Spleen (tissue), 11 donors: ENCODE measurements around the gene MAN1A2. TPM values are rescaled to one million over a fixed set of nuclear protein-coding genes. Genes with fewer than 3 reads are reported as not detected.

Experiments
- DNase-seq: peaks from one replicate; pipeline ENCODE4 v3.0.0-alpha.2; 2020
- H3K27ac ChIP-seq, 8 donors: fragments of 200-600 bp; sonication (generic) in 7 of 8; 1 replicate in 4 of 8; 2 replicates in 4 of 8; pipeline versions ENCODE4 v1.5.0 to v1.8.0; 2016 to 2021; ENCODE audit warnings: inconsistent platforms in 4 of 8, mild to moderate bottlenecking in 4 of 8, moderate library complexity in 1 of 8
- H3K27me3 ChIP-seq, 7 donors: fragments of 200-600 bp; sonication (generic) in 6 of 7; replicated peaks in 1 of 7; 1 replicate in 4 of 7; 2 replicates in 3 of 7; pipeline versions ENCODE4 v1.5.0 to v1.8.0; 2016 to 2021; ENCODE audit warnings: inconsistent platforms in 3 of 7, mild to moderate bottlenecking in 1 of 7
- H3K36me3 ChIP-seq, 6 donors: fragments of 200-600 bp; sonication (generic) in 5 of 6; 1 replicate in 4 of 6; 2 replicates in 2 of 6; pipeline versions ENCODE4 v1.5.0 to v1.8.0; 2016 to 2021; ENCODE audit warnings: inconsistent platforms in 2 of 6
- H3K4me1 ChIP-seq, 6 donors: fragments of 200-600 bp; sonication (generic) in 5 of 6; 1 replicate in 3 of 6; 2 replicates in 3 of 6; pipeline versions ENCODE4 v1.5.0 to v1.8.0; 2016 to 2021; ENCODE audit warnings: inconsistent platforms in 3 of 6
- H3K4me3 ChIP-seq, 8 donors: fragments of 200-600 bp; sonication (generic) in 7 of 8; 1 replicate in 4 of 8; 2 replicates in 4 of 8; pipeline versions ENCODE4 v1.5.0 to v1.8.0; 2016 to 2021; ENCODE audit warnings: inconsistent platforms in 4 of 8, mild to moderate bottlenecking in 4 of 8, moderate library complexity in 2 of 8
- H3K9me3 ChIP-seq, 8 donors: fragments of 200-600 bp; sonication (generic) in 7 of 8; 1 replicate in 4 of 8; 2 replicates in 4 of 8; pipeline versions ENCODE4 v1.5.0 to v1.8.0; 2016 to 2021; ENCODE audit warnings: inconsistent platforms in 4 of 8
- POLR2A ChIP-seq, 3 donors: fragments of 450-650 bp; IDR thresholded peaks; one replicate each; pipeline ENCODE4 v1.5.1; 2017; ENCODE audit warnings: antibody characterized with exemption in 3 of 3, mild to moderate bottlenecking in 1 of 3
- POLR2AphosphoS5 ChIP-seq, 3 donors: sonication (generic); formaldehyde crosslinking; IDR thresholded peaks; one replicate each; pipeline ENCODE4 v1.5.1; 2017; ENCODE audit warnings: antibody characterized with exemption in 3 of 3
- WGBS, 5 donors: extraction: QIAGEN DNeasy Blood & Tissue Kit in 3 of 5; methylation state at CpG; one replicate each; pipeline versions ENCODE4 v1.1.5 to v1.1.7; 2013 to 2018; 5-methylcytosine and 5-hydroxymethylcytosine counted together
- intact Hi-C: fragments of 100-400 bp; cut with DNase I; formaldehyde crosslinking; loops from one replicate; pipeline ENCODE4 v1.15.0; 2023; ENCODE audit warnings: low total_unique reads
- polyA plus RNA-seq, 3 donors: library from polyadenylated mRNA; stranded (reverse); fragments of 200-250 nt; gene quantifications; one replicate each; pipeline ENCODE4 v1.2.1, GENCODE V29; 2013
- total RNA-seq, 7 donors: library from RNA; depleted of rRNA in 3 of 7; stranded (reverse); fragments of >200 nt in 3 of 7; fragmentation: NEBNext Ultra II Directional in 4 of 7; extraction: Animal tissue kit (Norgen Biotek cat#: 25700) in 4 of 7; gene quantifications; one replicate each; pipeline versions ENCODE4 v1.1.0 to v1.2.1, GENCODE V29; 2016 to 2021
- TF ChIP-seq, protein P1 (sequence below), 11 experiments: fragments of 200-600 bp in 7 of 11; fragments of 450-650 bp in 4 of 11; sonication (generic) in 4 of 11; IDR thresholded peaks in 8 of 11; conservative IDR thresholded peaks in 3 of 11; 1 replicate in 7 of 11; 2 replicates in 4 of 11; pipeline versions ENCODE4 v1.4.0 to v1.8.0; 2016 to 2021; ENCODE audit warnings: antibody characterized with exemption in 11 of 11, inconsistent platforms in 4 of 11, mild to moderate bottlenecking in 1 of 11
- donor health status: healthy with polysubstance abuse.
- donor health status: DM: no; HTN: no; CAD: no; lungs with moderate emphysema.
- donor health status: DM: no; HTN: no; CAD: no.
- donor health status: Bipolar disorder and iron deficiency.
- donor health status: healthy.
- donor health status: DM: no; HTN: no; CAD: no.
- donor health status: DM: yes; HTN: yes; CAD: no.

MAN1A2 gene
- total and polyA plus RNA-seq, 10 donors, result 4.1 to 52.4 (median 42.6) TPM

DNA sequence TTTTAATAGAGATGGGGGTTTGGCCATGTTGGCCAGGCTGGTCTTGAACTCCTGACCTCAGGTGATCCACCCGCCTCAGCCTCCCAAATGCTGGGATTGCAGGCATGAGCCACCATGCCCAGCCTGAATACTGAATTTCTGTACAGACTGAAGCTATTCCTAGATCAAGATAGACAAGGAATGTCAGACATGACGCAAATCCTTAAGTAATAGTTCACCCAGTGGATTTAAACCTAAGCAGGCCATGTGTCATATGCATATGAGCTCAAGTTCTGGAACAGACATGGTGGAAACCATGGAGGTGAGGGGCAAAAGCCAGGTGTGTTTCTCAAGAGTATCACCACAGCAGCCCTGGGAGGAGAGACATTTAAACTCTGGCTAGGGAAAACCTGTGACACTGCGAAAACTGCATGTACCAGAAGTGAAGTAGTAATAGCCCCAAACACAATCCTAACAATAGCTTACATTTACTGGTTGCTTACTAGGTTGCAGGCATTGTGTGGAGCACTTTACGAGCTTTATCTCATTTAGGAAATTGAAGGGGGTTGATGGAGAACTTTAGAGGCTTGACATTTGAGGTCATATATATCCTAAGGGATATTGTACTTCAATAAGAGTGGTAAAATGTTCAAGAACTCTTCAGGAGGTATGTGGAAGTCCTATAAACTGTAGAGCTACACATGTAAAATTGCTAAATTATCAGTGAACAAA, 31.7 kb upstream of the MAN1A2 start:
- peaks cover 0 to 3% (median 0%) of the 10 kb centered on the region in 6 donors for H3K4me1 ChIP-seq
- TF ChIP-seq POLR2AphosphoS5 (IDR thresholded peaks at IDR 0.05) (no peak), POLR2A (IDR thresholded peaks at IDR 0.05) (no peak)
- TF ChIP-seq, protein P1, sequence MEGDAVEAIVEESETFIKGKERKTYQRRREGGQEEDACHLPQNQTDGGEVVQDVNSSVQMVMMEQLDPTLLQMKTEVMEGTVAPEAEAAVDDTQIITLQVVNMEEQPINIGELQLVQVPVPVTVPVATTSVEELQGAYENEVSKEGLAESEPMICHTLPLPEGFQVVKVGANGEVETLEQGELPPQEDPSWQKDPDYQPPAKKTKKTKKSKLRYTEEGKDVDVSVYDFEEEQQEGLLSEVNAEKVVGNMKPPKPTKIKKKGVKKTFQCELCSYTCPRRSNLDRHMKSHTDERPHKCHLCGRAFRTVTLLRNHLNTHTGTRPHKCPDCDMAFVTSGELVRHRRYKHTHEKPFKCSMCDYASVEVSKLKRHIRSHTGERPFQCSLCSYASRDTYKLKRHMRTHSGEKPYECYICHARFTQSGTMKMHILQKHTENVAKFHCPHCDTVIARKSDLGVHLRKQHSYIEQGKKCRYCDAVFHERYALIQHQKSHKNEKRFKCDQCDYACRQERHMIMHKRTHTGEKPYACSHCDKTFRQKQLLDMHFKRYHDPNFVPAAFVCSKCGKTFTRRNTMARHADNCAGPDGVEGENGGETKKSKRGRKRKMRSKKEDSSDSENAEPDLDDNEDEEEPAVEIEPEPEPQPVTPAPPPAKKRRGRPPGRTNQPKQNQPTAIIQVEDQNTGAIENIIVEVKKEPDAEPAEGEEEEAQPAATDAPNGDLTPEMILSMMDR (IDR thresholded peaks at IDR 0.05 in 8 of 11, conservative IDR thresholded peaks at IDR 0.05 in 3 of 11), result no peak
- no peak for DNase-seq
- H3K27me3 ChIP-seq, result no peaks in the 10 kb centered on the region
- intact Hi-C loops, result no loop called here
- peaks cover 0 to 5% (median 0%) of the 10 kb centered on the region in 8 donors for H3K9me3 ChIP-seq
- H3K36me3 ChIP-seq, result no peaks in the 10 kb centered on the region
- H3K27ac ChIP-seq, result no peak overlapping the region
- WGBS, 5 donors, result 82 to 95% (median 90%) methylated on average over 4 of the region's 4 CpGs
- H3K4me3 ChIP-seq, result no peak overlapping the region

DNA sequence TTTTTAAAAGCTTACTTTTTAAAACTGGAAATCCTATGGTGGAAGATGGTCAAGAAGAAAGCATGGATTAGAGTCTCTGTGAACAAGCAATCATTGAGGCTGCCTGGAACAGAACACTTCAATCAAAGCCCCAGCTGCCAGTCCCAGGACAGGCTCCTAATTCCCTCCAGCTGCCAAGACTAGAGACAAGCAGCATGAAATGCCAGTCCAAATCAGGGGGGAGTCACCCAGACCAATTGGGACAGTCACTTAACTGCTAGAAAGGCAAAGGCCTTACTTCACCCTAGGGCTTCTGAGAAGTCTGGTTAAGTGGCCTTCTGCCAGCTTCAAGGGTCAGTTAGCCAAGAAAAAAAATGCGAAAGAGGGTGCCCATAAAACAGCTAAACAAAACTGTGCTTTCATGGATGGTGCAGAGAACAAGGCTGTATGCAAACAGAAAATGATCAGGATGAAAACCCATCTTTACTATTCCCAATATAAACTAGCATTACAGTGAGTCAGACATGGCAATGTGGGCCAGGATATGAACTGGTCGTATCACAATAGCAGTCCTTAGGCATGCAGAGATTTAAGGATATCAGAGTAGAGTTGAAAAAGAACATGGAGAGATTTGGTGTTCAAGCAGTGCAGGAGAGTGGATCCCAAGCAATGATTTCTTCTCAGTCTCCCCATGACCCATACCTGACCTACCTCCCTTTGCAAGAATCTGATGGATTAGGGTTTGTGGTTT, 31.0 kb upstream of the MAN1A2 start:
- Histone ChIP-seq H3K36me3 (no peaks in the 10 kb centered on the region), H3K9me3 (peaks cover 0 to 5% (median 0%) of the 10 kb centered on the region in 8 donors), H3K27ac (no peak overlapping the region), H3K4me1 (peaks cover 0 to 3% (median 0%) of the 10 kb centered on the region in 6 donors), H3K4me3 (no peak overlapping the region), H3K27me3 (no peaks in the 10 kb centered on the region)
- intact Hi-C loops, result no loop called here
- DNase-seq, result no peak
- 36 to 43% (median 42%) methylated on average over 2 of the region's 2 CpGs for WGBS, 5 donors
- TF ChIP-seq POLR2AphosphoS5 (IDR thresholded peaks at IDR 0.05), result no peak
- no peak for TF ChIP-seq POLR2A (IDR thresholded peaks at IDR 0.05)
- TF ChIP-seq, protein P1 (IDR thresholded peaks at IDR 0.05 in 8 of 11, conservative IDR thresholded peaks at IDR 0.05 in 3 of 11), result no peak

DNA sequence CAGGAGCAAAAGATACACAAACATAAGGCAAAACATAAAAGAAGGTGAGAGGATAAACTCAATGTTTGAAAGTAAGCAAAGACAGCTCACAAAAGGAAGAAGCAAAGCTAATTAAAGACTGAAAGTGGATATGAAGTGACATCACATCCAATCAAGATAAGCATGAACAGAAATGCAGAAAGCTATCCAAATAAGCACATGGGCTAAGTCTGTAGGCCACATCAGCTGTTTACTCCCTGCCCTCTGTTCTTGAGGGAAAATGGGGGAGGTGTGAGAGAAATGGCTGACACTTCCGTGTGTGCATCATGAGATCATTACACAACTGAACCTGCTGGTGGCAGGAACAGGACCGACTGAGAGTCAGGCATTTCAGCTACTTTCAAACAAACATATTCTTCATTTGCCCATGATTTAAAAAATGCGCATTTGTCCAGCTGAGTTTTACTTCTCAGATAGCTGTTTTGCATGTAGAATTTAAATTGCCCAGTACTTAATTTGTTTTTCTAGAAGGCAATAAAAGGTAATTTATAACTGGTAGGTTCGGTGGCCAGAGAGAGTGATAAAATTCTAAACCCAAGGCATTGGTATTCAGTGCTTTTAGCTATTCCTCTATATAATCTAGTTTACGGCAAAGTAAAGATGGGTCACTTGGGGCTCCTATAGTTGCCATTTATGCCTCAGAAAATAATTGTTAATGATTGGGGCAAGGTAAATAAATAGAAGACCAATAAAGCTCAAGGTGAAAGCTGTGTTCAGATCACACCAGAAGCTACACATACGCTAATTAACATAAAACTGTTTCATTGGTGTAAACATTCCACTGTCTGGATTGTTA, 27.2 kb upstream of the MAN1A2 start:
- Histone ChIP-seq H3K9me3 (peaks cover 0 to 5% (median 0%) of the 10 kb centered on the region in 8 donors), H3K4me3 (no peak overlapping the region), H3K27me3 (no peaks in the 10 kb centered on the region), H3K36me3 (no peaks in the 10 kb centered on the region), H3K4me1 (peaks cover 0 to 8% (median 0%) of the 10 kb centered on the region in 6 donors), H3K27ac (no peak overlapping the region)
- TF ChIP-seq, protein P1 (IDR thresholded peaks at IDR 0.05 in 8 of 11, conservative IDR thresholded peaks at IDR 0.05 in 3 of 11), result no peak
- no peak for TF ChIP-seq POLR2A (IDR thresholded peaks at IDR 0.05)
- no peak for TF ChIP-seq POLR2AphosphoS5 (IDR thresholded peaks at IDR 0.05)
- intact Hi-C loops, result no loop called here
- no peak for DNase-seq
- 64 to 73% (median 71%) methylated on average over 6 of the region's 6 CpGs for WGBS, 5 donors
